ENCODE measurements around the gene HOXB5.
A peak's percentile ranks its signal among the peaks of the same experiment; 100 is the strongest.

The HOXB5 gene

DNA sequence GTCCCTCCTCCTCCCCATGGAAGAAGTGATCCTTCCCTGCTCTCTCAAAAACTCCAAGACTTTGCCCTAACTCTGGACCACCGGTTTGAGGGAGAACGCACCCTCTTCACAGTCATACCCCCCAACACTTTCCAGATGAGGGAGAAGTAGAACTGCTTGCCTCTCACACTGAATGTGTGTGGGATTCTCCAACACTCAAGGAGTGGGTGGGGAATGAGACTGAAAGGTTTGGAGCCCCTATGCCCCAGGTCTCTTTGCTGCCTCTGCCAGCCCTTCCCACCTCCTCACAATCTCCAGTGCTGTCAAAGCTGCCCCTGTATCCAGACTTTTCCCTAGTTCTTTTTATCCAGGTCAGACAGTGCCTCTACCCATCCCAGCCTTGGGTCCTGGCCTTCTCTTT, 26.9 kb downstream of the HOXB5 start:
- Mint-ChIP-seq H3K27me3 (ENCODE audit: low read depth) (peaks cover 14% of the 10 kb centered on the region), H3K27ac (no peak overlapping the region), H3K9me3 (no peaks in the 10 kb centered on the region), H3K36me3 (ENCODE audit: low read depth) (peaks cover 6% of the 10 kb centered on the region), H3K4me1 (peaks cover 38% of the 10 kb centered on the region), H3K4me3 (no peak overlapping the region)
- TF ChIP-seq, protein P1, sequence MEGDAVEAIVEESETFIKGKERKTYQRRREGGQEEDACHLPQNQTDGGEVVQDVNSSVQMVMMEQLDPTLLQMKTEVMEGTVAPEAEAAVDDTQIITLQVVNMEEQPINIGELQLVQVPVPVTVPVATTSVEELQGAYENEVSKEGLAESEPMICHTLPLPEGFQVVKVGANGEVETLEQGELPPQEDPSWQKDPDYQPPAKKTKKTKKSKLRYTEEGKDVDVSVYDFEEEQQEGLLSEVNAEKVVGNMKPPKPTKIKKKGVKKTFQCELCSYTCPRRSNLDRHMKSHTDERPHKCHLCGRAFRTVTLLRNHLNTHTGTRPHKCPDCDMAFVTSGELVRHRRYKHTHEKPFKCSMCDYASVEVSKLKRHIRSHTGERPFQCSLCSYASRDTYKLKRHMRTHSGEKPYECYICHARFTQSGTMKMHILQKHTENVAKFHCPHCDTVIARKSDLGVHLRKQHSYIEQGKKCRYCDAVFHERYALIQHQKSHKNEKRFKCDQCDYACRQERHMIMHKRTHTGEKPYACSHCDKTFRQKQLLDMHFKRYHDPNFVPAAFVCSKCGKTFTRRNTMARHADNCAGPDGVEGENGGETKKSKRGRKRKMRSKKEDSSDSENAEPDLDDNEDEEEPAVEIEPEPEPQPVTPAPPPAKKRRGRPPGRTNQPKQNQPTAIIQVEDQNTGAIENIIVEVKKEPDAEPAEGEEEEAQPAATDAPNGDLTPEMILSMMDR (IDR thresholded peaks at IDR 0.05; ENCODE audit: unreplicated experiment in 3 of 3), result no peak

DNA sequence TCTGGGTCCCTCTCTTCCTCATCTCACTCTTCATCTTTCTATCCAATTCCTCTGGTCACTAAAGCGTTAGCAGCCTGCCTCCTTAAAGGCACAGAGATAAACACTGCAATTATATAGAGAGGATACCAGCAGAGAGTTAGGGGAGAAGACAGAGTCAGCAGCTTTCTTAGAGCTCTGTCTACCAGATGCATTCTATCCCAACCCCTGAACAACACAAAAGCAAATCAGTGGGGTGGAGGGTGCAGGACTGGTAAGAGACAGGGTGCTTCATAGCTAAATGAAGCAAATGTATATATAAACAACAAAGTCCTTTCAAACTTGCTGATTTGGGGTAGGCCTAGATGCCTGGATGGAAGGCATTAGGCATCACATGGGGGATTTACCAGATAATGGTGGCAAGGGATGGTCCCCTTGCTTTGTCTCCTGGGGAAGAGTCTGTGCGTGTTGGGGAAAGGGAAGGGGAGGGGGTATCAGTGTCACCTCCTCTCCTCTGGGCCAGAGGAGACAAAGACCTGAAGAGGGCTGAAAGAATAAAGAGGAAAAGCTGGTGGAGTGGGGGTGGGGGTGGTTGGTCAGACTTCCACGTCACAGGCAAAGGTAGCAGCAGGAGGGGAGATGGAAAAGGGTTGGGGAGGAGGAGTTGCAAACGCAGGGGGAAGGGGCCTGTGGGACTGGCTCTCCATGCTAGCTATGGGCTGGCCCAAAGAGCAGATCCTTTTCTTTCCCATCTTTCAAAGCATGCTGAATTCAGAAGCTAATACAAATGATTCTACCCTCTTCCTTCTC, 27.5 kb downstream of the HOXB5 start:
- TF ChIP-seq, protein P1 (IDR thresholded peaks at IDR 0.05; ENCODE audit: unreplicated experiment in 3 of 3), result no peak
- Mint-ChIP-seq H3K4me1 (peaks cover 38% of the 10 kb centered on the region), H3K36me3 (ENCODE audit: low read depth) (peaks cover under 1% of the 10 kb centered on the region), H3K9me3 (no peaks in the 10 kb centered on the region), H3K27me3 (ENCODE audit: low read depth) (peaks cover 10% of the 10 kb centered on the region), H3K4me3 (no peak overlapping the region), H3K27ac (no peak overlapping the region)

DNA sequence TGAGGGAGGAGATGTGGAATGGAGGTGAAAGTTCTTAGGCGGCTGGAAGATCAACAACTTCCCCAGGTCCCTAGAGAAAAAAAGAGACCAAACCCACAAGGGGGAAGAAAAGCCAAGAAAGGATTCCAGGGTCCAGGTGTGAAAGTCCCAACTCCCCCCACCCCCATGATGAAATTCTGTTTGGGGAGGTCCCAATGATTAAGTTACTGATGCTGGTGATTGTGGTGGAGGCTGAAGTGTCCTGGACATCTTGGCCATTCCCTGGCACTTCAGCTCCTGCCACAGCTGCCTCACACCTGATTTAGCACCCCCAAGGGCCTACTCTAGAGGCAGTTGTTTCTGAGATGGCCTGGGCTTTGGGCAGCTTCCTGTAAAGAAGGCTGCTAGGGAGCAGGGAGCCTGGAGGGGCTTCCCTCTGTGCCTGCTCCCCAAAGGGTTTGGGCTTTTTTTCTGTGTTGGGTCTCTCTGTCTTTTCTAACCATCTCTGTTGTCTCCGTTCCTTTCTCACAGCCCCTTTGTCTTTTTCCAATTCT, 28.5 kb downstream of the HOXB5 start:
- Mint-ChIP-seq H3K36me3 (ENCODE audit: low read depth) (no peaks in the 10 kb centered on the region), H3K9me3 (no peaks in the 10 kb centered on the region), H3K27ac (no peak overlapping the region), H3K4me3 (peak overlapping the region in 1 of 3 experiments; percentile 81), H3K27me3 (ENCODE audit: low read depth) (peaks cover 10% of the 10 kb centered on the region), H3K4me1 (peaks cover 38% of the 10 kb centered on the region)
- TF ChIP-seq, protein P1 (IDR thresholded peaks at IDR 0.05; ENCODE audit: unreplicated experiment in 3 of 3), result no peak

DNA sequence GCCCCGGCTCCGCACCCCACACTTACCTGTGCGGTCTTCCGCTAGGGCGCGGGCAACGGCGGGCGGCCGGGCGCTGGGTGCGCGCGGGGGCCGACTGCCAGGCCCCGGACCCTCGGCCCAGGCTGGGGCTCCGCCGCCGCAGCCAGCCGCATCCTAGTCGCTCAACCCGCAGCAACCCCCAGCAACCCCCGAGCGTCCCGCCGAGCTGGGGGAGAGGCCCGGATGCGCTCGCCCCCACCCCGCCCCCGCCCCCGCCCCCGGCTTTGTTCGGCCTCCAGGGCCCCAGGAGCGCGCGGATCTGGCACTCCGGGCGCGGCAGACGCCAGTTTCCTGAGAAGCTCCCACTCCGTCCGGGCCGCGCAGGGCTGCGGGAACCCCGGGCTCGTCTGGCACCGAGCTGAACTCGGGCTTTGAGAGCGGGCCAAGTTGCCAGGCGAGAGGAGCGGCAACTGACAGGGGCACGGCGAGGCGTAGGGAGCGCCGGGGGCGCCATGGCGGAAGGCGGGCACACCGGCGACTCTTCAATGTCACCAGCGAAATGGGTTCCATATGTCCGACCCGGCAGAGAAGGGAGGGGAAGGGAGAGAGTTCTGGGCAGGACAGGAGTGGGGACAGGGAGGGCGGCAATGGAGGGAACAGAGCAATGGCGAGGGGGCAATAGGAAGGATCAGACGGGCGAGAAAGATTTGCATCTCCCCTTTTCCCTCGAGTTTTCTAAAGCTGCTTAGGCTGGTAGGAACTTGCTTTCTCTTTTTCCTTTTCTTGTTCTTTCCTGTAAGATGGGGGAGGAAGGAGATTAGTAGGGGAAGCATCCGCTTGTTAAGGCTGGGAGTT, 29.2 kb downstream of the HOXB5 start:
- TF ChIP-seq, protein P1 (IDR thresholded peaks at IDR 0.05; ENCODE audit: unreplicated experiment in 3 of 3), result no peak
- Mint-ChIP-seq H3K4me3 (peak overlapping the region in 1 of 3 experiments; percentile 81), H3K27ac (peak overlapping the region in 1 of 3 experiments; percentile 100), H3K9me3 (no peaks in the 10 kb centered on the region), H3K4me1 (peaks cover 45% of the 10 kb centered on the region), H3K27me3 (ENCODE audit: low read depth) (peaks cover 12% of the 10 kb centered on the region), H3K36me3 (ENCODE audit: low read depth) (no peaks in the 10 kb centered on the region)

DNA sequence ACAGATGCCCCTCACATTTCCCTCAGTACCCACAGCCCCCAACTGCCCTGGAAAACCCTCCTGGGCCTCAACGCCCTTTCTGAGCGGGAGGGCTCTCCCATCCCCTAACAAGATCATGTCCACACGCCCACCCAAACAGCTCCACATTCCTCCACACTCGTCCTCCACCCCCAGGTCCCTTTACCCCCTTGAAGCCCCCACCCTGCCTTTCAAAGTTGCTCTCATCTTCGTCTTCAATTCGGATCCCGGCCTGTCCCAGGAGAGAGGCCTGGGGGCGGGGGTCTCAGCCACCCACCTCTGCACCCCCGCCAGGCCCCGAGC, 29.8 kb downstream of the HOXB5 start:
- H3K4me3 Mint-ChIP-seq, result peak overlapping the region; percentile 76 to 82 (median 82)
- peaks cover 50% of the 10 kb centered on the region for H3K4me1 Mint-ChIP-seq
- TF ChIP-seq, protein P1 (IDR thresholded peaks at IDR 0.05; ENCODE audit: unreplicated experiment in 3 of 3), result no peak
- H3K36me3 Mint-ChIP-seq (ENCODE audit: low read depth), result no peaks in the 10 kb centered on the region
- H3K27me3 Mint-ChIP-seq (ENCODE audit: low read depth), result peaks cover 16% of the 10 kb centered on the region
- peak overlapping the region; percentile 88 to 100 (median 99) for H3K27ac Mint-ChIP-seq
- no peaks in the 10 kb centered on the region for H3K9me3 Mint-ChIP-seq

Data from nephron (organoid).